ENCODE measurements around the gene GSTT2B. TPM values are rescaled to one million over a fixed set of nuclear protein-coding genes. Genes with fewer than 3 reads are reported as not detected.

The GSTT2B gene
- polyA plus RNA-seq, 1 donor from 2014 or later: not detected

Other genes starting within 250 kb of the GSTT2B start
- gene ZNF70, start 210.1 kb downstream of the GSTT2B start, polyA plus RNA-seq: 0.20 TPM
- gene VPREB3, start 206.8 kb downstream of the GSTT2B start, polyA plus RNA-seq: 1,081 TPM
- gene C22orf15, start 198.2 kb downstream of the GSTT2B start, polyA plus RNA-seq: not detected
- gene CHCHD10, start 193.2 kb downstream of the GSTT2B start, polyA plus RNA-seq: 70.6 TPM
- gene MMP11, start 188.3 kb downstream of the GSTT2B start, polyA plus RNA-seq: 6.6 TPM
- gene SMARCB1, start 174.2 kb downstream of the GSTT2B start, polyA plus RNA-seq: 117 TPM
- 49.4 TPM for gene DERL3, start 122.2 kb downstream of the GSTT2B start, polyA plus RNA-seq
- 20.7 TPM for gene SLC2A11, start 103.3 kb downstream of the GSTT2B start, polyA plus RNA-seq
- 1,216 TPM for gene MIF, start 66.8 kb downstream of the GSTT2B start, polyA plus RNA-seq
- 1.7 TPM for gene DDTL, start 5.7 kb upstream of the GSTT2B start, polyA plus RNA-seq
- 158 TPM for gene DDT, start 13.2 kb upstream of the GSTT2B start, polyA plus RNA-seq
- gene GSTT2, start 18.9 kb upstream of the GSTT2B start, polyA plus RNA-seq: not detected
- gene GSTT4, start 44.3 kb upstream of the GSTT2B start, polyA plus RNA-seq: not detected
- 9.0 TPM for gene CABIN1, start 50.1 kb upstream of the GSTT2B start, polyA plus RNA-seq
- gene SUSD2, start 220.3 kb upstream of the GSTT2B start, polyA plus RNA-seq: not detected

Data from IgD-negative memory B cell (primary cell).